Inflammatory macrophage treated with lipopolysaccharide for 1 hour (primary cell): ENCODE data around the gene MB21D2.

Experiments
- DNase-seq, 2 donors: peaks; one replicate each; pipeline ENCODE4 v3.0.0-alpha.2; 2020 to 2022

MB21D2 gene

DNA sequence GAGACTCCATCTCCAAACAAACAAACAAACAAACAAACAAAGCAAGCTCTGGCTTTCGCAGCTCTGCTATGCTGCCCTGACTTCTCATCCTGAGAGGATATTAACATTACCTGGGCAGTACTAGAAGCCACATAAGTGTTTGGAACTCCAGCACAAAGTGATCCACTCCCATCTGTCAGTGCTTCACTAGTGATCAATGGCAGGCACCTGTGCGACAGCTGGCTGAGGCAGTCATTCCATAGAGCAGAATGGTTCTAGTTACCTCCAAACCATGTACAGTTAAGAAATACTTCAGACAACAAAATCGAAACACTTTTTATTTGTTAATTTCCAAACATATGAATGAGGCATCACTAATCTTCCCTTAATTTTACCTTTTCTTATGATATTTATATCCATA is 2.8 kb upstream of the MB21D2 start:
- no peak for DNase-seq

GRCh38 chr3:192919901-192920300 is 2.2 kb upstream of the MB21D2 start:
- DNase-seq: peak; percentile 49 to 68

- DNase-seq: no peak
Observed at GRCh38 chr3:192918275-192918588, 576 bp upstream of the MB21D2 start.

DNA sequence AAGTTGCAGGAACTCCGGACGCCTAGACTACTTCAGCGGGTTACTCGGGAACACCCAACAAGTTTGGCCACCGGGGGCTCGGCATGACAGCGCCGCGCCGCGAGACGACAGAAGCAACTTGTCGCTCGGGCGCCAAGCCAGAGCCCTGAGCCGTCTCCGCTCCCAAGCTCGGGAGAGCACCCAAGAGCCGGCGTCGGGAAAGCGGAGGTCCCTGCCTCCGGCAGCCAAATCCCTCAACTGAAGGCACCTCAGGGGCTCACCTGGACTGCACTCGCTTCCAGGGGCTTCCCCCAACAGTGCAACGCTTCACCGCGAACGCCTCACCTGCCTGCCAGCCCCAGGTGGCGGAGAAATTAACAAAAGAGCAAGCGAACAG is 640 bp downstream of the MB21D2 start:
- DNase-seq: peak; percentile 66 to 69

- no peak for DNase-seq
Observed at GRCh38 chr3:192916371-192917027, 1.2 kb downstream of the MB21D2 start.

- peak; percentile 56 to 70 for DNase-seq
Observed at GRCh38 chr3:192915722-192916121, 1.9 kb downstream of the MB21D2 start.

GRCh38 chr3:192915304-192915703 is 2.4 kb downstream of the MB21D2 start:
- no peak for DNase-seq

DNA sequence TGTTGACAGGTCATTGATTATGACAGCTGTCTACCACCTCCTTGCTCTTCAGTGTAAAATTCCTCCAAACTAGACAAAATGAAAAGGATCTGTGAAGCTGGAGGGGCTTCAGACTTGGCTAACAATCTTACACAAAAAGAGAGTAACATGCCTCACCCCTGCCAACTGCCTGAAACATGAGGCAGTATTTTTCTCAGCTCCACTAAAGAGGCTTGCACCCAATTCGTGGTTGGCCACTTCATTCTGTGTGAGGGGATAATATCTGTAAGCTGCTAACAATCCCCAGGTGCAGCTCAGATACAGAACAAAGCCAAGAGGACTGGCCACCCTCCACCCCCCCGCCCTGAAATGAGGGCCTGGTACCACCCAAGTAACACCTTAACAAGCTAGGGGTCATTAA is 2.8 kb downstream of the MB21D2 start:
- DNase-seq: no peak

GRCh38 chr3:192913540-192913939 is 4.1 kb downstream of the MB21D2 start:
- DNase-seq: no peak

GRCh38 chr3:192911293-192911692 is 6.4 kb downstream of the MB21D2 start:
- DNase-seq: no peak

GRCh38 chr3:192907784-192908183 is 9.9 kb downstream of the MB21D2 start:
- peak in 1 of 2 donors; percentile 30 for DNase-seq

GRCh38 chr3:192906940-192907339 is 10.7 kb downstream of the MB21D2 start:
- no peak for DNase-seq

DNA sequence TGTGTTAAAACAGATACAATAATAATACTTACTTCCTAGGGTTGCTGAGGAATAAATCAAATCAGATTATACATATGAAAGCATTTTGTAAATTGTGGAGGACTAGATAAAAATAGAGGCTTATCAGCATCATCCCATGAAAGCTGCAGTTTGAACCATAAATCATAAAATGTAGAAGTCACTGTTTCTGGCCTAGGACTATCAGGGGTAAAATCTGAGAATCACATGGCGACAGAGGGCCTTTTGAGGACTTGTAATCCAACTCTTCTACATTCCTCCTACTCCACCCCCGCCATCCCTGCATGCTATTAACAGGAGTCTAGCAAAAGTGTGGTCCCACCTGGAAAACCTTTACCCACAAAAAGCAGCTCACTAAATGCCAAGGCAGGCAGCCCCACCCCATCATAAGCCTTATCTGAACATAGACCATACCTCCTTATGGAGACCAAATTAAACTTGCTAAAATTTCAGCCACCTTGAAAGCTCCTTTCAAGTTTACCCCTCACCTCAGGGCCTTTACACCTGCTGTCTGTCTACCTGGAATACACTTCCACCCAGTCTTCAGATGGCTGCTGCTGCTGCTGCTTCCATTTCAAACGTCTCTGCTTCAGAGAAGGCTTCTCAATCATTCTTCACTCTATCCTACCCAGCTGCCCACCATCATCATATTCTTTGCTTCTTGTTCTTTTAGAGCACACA is 11.5 kb downstream of the MB21D2 start:
- no peak for DNase-seq

DNA sequence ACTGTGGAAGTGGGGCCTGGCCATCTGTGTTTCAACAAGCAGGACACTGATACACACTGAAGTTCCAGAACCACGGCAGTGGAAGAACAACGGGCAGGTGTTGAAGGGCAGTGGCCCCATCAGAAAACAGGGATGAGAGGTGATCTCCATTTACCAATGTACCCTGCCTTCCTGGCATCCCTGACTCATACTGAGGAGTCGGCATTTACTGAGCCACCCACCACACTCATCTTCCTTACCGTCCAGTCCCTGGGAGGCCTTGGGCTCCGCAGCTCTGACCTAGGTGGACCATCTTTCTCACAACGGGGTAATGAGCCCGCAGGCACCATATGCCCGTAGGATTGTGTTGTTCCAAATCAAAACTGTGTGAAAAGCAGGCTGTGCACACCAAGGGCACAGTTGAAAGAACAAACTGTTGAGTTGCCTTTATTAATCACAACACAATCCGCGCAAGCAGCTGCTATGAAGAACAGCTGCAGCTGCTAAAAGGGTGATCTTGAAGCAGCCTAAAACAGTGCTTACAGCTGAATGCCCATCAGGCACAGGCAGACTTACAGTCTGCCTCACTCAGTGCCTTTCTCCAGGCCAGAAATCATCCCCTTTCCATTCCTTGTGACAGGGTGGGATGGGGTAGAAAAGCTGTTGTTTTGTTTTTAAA is 12.9 kb downstream of the MB21D2 start:
- DNase-seq: no peak

DNA sequence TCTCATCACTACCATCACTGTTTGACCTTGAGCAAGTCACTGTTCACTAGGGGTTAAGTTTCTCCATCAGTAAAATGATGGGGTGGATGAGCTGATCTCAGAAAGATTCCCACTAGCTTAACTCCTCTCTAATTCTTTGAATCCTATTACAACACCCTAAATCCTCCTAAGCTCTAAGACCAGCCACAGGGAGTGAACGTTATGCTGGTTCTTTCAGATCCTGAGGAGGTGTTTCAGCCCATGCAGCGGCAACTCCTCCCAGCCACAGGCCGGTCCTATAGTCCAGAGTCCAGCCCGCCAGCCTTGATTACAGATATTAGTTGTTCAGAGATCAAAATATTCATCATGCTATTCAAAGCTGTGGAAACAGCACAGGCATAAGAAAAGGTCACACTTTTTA is 15.1 kb downstream of the MB21D2 start:
- no peak for DNase-seq

GRCh38 chr3:192901435-192901834 is 16.2 kb downstream of the MB21D2 start:
- DNase-seq: peak in 1 of 2 donors; percentile 25

- peak in 1 of 2 donors; percentile 34 for DNase-seq
Observed at GRCh38 chr3:192899540-192899982, 18.1 kb downstream of the MB21D2 start.

GRCh38 chr3:192897005-192897404 is 20.7 kb downstream of the MB21D2 start:
- DNase-seq: peak in 1 of 2 donors; percentile 24

DNA sequence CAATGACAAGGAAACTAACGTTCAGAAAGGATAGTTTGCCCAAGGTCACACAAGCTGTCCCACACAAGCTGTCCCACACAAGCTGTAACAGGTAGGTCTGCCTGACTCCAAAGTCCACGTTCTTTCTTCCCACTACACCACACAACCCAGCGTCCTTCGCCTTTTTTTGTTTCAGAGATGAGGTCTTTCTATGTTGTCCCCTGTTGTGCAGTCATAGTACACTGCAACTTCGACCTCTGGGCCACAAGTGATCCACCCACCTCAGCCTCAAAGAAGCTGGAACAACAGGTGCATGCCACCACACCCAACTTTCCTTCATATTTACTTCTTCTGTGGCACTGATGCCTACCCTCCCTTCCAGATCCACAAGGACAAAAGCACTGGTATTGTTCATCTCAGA is 21.4 kb downstream of the MB21D2 start:
- no peak for DNase-seq

- no peak for DNase-seq
Observed at GRCh38 chr3:192894676-192895075, 23.0 kb downstream of the MB21D2 start.

GRCh38 chr3:192892981-192893700 is 24.5 kb downstream of the MB21D2 start:
- DNase-seq: peak; percentile 92 to 97

GRCh38 chr3:192890347-192891335 is 27.0 kb downstream of the MB21D2 start:
- DNase-seq: no peak
